GM21723 (cell line): Measurements from ENCODE around the gene CPA4.
"Not testable (repeated sequence)": the region's sequence is repeated elsewhere in the genome, so short reads cannot be mapped to it uniquely, and the experiment has no call there.

ENCODE experiments used
- ATAC-seq: cut with Tn5 transposase; IDR thresholded peaks from one replicate; pipeline ENCODE4 v1.9.1; 2021; ENCODE audit warnings: mild to moderate bottlenecking, moderate library complexity; ENCODE audit not compliant: unreplicated experiment

The CPA4 gene

DNA sequence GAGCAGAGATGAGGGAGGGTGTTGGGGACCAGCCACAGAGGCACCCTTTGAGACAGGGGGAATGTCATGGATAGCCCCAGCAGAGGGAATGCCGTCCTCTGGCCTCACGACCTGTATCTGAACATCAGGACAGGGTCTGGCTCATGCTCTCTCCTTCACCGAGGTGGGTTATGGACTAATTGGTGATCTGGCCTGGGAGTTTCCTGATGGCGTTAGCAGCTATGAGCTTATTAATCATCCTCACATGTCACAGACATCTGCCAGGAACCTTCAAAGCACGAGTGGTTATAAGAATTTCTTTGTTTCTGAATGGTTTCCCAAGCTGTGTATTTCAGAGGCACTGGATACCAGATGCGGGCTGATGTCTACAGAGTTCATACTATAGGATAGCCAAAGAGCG is 6.9 kb downstream of the CPA4 start:
- no peak for ATAC-seq

DNA sequence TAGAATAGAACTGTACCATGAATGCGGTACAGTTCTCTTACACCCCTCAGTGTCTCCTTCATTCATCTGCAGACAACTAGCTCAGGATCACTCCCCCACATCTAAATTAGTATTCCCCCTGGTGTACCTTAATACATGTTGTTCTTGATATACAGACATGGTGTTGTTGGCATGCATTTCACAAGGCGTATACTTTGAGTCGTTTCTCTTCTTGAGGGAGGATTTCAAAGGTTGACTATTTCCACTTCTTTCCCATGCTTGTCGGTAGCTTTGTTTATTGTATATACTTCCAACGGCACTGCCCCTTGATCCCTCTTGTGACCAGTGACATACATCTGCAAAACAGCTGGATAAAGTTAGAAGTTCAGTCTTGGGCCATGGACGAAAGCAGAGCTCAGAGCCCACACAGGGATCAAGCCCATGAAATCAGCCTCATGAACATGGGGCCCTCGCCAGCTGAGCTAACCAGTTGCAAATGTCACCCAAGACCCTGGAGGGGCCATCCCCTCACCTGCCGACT is 8.6 kb downstream of the CPA4 start:
- no peak for ATAC-seq

DNA sequence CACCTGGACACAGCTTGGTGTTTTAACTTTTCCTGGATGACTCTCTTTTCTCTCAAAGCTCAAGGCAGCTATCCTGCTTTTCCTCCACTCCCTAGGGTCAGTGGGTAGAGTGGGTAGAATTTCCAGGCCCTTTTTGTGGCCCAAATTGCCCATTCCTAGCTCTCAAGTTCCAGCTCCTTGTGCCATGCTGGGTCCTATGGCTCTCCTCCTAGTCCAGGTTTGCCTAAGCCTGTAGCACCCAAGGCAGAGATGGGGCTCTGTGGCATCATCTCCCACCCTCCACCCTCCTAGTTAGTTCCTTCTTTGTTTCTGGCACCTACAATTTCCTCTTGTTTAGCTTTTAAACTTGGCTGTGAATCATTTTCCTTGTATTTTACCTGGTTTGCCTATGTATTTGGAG is 9.7 kb downstream of the CPA4 start:
- no peak for ATAC-seq

DNA sequence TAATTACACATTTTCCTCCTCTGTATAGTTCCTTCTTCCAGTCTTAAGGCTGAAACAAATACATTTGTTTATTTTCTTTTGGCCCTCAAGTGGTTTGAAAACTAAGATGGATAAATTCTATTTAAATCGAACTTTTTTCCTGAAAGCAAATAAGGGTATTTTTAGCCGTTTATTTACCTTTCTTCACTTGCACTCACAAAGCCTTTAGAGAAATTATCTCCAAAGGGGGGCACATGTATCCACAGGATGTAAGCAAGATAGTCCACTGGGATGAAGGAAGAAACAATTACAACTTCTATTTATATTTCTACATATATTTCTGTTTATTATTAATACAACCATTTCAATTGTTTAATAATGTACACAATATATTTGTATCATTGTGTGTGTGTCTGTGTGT is 10.2 kb downstream of the CPA4 start:
- no peak for ATAC-seq

DNA sequence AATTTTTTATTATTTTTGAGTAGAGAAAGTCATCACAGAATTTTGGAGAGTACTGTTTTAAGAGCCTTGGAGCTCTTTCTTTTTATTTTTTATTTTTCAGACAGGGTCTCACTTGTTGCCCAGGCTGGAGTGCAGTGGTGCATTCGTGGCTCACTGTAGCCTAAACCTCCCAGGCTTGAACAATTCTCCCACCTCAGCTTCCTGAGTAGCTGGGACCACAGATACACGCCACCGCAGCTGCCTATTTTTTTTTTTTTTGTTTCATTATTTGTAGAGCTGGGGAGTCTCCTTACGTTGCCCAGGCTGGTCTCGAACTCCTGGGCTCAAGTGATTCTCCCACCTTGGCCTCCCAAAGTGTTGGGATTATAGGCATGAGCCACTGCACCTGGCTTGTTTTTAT is 10.6 kb downstream of the CPA4 start:
- ATAC-seq: no peak

DNA sequence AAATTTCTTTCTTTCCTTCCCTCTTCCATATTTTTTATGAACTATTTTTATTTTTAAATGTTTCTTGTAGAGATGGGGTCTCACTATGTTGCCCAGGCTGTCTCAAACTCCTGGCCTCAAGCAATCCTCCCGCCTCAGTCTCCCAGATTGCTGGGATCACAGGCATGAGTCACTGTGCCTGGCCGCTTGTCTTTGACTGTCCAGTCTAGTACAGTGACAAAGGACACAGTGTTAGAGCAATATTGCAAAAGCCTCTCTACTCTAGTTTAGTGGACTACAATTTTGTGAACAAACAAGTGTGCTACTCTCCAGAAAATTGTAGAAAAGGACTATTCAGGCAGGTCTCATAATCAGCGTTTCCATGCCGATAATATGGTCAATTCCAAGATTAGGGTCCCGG is 11.0 kb downstream of the CPA4 start:
- ATAC-seq: no peak

DNA sequence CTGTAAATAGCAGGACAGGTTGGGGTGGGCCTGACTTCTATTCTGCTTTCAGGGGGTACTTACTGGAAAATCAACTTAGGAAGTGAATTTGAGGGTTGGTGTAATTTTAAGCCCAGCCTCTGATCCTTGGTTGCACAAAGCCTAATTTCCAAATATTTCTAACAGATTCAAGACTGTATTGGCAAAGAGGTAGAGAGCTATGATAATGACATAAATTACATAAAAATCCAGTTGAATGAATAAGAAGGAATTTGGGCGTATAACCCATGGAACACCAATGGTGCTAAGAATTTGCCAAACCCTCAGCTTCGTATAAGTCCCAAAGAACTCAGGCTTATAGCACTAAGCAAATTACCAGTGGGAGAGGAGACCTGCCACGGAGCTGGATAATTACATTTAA is 11.9 kb downstream of the CPA4 start:
- no peak for ATAC-seq

DNA sequence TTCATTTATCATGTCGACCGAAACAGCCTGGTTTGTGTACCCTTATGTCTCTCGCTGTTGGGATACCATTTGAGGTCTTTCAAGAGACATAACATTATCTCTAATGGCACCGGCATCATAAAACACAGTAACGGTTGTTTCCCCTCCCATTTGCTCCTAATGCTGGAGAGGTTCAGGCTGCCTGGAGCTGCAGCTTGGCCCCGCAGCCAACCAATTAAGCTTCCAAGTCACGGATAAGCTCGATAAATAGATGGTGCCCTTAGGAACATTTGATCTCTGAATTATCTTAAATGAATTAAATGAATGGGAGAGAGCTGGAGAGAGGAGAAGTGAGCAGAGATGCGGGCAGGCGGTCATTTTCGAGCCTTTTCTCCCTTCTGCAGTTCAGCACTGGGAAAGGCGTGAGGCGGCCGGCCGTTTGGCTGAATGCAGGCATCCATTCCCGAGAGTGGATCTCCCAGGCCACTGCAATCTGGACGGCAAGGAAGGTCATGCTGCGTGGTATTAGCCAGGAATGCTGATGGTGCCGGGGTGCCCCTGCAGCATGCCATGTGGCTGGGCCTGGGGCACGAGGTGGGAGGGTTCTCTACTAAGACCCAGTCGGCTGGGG is 12.6 kb downstream of the CPA4 start:
- ATAC-seq: no peak

DNA sequence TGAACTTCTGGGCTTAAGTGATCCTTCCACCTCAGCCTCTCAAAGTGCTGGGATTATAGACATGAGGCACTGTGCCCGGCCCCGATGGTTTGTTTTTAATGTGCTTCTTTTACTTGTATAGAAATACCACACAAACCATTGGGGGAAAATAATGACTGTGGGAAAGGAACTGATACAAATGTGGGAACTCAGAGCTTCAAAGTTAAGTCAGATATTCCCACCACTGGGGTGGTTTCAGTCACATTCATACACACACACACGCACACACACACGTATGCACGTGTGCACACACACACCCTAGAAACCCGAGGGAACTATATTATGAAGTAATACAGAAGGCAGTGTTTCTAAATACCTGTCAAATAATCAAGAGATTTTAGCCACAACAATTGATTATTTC is 17.0 kb downstream of the CPA4 start:
- ATAC-seq: no peak

DNA sequence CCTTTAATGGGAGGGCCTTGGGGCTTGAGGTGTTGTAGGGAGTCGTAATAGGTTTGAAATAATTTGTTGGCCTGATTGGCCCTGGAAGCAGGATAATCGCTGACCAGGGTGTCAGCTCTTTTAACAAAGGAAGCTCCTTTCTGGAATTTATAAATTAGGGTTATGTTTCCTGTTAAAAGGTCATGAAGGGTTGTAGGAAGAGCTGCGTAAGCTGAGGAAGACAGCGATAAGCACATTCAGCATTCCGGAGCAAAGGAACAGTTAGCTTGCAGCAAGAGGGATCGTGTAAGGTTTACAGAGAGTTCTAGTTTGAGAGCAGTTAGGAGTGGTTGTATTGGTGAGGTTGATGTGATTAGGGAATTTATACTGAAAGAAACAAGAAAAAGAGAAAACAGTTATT is 21.3 kb downstream of the CPA4 start:
- no peak for ATAC-seq

DNA sequence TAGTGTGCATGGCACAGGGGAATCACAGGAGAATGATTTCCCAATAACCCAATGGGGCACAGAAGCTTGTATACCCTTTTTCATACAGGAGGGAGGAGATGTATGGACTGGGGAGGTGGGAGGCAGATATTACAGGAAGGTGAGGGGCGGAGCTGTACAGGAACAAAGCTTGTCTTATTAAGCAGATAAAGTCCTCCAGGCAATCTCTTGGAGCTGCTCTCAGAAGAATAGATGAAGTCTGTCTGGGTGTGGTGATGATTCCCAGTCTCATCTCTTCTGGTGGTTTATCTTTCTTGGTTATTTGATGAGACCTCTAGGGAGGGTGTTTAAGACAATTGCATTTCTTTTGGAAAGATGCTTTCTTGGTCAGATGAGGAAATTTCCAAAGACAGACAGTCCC is 26.6 kb downstream of the CPA4 start:
- no peak for ATAC-seq

DNA sequence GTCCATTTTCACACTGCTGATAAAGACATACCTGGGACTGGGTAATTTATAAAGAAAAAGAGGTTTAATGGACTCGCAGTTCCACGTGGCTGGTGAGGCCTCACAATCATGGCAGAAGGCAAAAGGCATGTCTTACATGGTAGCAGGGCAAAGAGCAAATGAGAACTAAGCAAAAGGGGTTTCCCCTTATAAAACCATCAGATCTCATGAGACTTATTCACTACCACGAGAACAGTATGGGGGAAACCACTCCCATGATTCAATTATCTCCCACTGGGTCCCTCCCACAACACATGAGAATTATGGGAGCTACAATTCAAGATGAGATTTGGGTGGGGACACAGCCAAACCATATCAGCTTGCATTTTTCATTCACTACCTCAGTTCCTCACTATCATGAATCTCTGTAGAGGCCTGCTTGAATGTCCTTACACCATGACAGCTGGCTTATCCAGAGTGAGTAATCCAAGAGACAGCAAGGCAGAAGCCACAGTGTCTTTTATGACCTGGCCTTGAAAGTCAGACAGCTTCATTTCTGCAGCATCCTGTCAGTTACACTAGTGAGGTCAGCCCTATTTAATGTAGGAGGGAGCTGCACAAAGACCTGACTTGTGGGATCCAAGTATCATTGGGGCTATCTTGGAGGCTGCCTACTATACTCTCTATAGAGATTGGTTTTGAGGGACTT is 28.7 kb downstream of the CPA4 start:
- ATAC-seq: not testable (repeated sequence)

DNA sequence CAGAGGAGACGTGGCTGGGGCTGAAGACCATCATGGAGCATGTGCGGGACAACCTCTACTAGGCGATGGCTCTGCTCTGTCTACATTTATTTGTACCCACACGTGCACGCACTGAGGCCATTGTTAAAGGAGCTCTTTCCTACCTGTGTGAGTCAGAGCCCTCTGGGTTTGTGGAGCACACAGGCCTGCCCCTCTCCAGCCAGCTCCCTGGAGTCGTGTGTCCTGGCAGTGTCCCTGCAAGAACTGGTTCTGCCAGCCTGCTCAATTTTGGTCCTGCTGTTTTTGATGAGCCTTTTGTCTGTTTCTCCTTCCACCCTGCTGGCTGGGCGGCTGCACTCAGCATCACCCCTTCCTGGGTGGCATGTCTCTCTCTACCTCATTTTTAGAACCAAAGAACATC is 29.7 kb downstream of the CPA4 start:
- ATAC-seq: no peak

DNA sequence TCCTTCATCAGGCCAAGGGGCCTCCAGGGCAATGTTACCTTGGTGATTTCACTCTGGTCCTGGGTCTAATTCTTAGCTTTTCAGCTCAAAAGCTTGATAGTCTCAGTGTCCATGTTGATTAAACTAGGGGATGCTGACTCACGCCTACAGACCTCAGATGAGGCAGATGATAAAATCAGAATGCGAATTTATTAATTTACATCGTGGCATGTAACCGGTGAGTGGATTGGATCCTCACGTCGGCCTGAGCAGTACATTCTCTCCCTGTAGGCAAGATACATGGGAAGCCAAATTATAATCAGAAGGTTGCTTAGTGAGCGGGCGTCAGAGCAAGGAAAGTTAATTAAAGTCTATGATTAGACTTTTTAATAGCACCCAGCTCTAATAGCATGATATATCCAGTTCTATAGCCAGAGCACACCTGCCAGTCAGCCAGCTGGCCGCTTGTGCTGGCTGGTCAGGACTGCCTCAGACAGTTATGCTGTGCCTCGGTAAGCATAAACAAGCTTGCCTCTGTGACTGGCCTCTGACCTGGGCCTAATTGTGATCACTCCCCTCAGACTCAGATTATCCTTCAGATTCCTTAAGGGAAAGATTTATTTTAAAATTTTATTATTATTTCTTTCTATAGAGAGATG is 31.5 kb downstream of the CPA4 start:
- no peak for ATAC-seq

DNA sequence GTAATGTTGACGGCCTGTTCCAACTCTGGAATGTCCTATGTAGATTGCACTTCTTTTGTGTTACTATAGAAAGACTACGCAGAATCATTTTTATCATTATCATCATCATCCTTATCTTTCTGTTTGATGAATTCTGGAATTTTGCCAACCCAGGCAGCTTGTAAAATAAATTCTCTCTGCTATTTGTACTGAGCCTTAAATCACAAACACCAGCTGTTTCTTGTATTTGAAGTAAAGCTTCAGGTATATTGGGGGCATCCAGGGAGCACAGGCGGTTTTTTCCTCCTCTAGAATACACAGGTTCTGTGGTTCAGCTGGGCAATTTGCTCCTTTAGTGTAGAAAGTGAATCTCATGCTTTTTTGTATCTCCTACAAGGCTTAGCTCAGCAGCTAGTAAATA is 36.7 kb downstream of the CPA4 start:
- no peak for ATAC-seq

DNA sequence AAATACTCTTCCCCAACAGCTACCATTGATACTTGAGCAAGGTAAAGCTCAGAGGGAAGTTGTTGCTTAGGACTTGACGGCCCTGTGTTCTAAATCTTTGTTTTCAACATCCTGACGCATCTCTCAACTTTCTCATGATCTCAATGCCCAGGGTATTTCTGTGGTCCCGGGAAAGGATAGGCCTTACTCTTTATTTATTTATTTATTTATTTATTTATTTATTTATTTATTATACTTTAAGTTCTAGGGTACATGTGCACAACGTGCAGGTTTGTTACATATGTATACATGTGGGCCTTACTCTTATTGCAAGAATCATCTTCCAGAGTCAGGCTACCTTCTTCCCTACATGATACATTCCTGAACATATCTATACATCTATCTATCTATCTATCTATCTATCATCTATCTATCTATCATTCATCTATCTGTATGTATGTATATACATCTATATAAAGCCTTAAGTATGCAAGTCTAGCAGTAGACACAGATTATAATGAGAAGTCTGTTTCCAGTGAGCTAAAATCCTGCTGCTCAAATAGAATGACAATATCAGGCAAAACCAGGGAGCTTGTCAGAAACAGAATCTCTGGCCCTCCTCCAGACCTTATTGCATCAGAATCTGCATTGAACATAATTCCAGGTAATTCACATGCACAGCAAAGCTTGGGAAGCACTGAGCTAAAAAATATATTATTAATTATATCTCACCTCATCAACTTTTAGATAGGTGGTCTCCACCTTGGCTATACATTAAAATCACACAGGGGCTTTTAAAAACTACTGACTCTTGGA is 39.5 kb downstream of the CPA4 start:
- ATAC-seq: no peak

DNA sequence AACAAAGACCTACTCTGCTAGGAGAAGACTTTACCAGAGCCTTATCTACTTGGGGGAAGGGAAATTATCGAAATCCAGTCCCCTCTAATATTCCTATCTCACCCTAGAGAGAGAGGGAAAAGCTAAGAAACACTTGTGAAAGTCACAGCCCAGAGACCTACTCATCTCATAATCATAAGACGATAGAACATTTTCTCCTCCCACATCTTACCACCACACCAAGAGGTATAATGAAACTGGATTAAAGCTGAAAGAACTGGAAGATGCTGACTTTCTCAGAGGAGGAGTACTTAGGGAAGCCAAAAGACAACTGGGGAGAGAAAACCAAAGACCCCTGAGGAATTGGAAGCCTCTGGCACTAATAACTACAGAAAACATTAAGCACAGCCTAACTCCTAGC is 40.9 kb downstream of the CPA4 start:
- no peak for ATAC-seq

DNA sequence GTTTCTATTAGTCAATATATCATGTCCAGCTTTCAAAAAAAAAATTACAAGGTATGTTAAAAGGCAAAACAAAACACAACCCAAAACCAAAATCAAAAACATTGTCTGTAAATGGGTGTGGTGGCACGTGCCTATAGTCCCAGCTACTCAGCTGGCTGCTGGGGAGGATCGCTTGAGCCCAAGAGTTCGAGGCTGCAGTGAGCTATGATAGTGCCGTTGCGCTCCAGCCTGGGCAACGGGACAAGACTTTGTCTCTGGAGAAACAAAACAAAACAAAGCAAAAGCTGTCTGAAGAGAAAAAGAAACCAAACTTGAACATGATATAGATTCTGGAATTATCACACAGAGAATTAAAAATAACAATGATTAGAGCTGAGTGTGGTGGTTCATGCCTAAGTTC is 41.3 kb downstream of the CPA4 start:
- ATAC-seq: no peak

DNA sequence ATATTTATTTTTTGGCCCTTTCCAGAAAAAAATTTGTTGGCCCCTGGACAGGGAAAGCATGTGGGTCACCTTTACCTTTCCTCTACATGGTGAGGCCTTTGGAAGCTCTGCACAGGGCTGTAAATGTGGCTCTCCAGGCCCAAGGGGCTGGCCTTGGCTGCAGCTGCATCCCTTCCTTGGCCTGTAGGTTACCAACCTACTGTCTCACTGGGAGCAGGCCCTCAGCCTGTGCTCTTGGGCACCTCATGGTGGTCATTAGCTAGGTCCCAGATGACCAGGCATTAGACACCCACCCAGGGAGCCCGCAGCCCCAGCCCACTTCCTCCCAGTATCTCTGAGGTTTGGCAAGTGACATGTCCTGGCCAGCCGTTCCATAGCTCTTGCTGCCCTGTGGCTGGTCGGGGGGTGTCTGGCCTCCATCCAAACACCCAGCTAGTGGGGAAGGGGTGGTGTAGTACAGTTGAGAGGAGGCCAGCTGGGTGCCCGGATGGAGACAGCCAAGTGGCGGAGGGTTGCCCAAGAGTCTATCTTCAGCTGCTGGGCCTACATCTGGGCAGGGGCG is 44.5 kb downstream of the CPA4 start:
- no peak for ATAC-seq

DNA sequence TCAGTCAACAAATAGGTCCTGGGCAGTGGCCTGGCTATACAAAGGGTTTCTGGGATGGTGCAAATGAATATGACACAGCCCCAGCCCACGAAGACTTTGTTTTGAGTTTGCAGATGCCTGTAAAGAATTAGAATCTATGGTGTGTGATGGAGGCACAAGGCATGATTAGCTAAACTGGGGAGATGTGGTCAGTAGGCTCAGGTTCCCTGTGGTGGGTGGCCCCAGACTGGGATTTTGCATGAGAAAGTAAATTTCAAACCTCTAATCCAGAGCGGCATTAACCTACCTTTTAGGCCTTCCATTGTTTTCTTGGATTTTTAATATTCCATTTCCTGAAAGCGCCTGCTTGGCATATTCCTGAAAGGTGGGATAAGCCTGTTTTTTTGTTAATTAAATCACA is 45.3 kb downstream of the CPA4 start:
- no peak for ATAC-seq

DNA sequence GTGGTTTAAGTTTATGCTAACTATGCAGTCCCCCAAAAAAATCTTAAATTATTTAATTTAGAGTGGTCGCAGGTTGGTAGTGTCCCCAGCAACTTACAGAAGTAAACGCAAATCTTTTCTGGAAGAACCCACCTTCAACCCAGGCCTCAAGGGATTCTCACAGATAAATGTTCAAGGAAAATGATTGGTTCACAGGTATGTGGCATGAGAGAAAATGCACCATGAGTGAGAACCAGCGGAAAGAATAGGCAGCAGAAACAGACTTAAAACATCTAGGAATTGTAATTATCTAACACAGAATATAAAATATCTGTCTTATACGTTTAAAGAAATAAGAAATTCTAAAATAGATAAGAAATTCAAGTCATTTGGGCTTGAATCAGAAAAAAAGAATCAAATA is 48.9 kb downstream of the CPA4 start:
- no peak for ATAC-seq
